ENCODE data around the gene IFNA17.
"Not testable (repeated sequence)": the region's sequence is repeated elsewhere in the genome, so short reads cannot be mapped to it uniquely, and the experiment has no call there.

Gene IFNA17

GRCh38 chr9:21210782-21211181, 17.2 kb downstream of the IFNA17 start:
- DNase-seq (ENCODE audit: low read depth) = not testable (repeated sequence)

GRCh38 chr9:21210311-21210710, 17.7 kb downstream of the IFNA17 start:
- DNase-seq (ENCODE audit: low read depth) = no peak

GRCh38 chr9:21207043-21207442, 21.0 kb downstream of the IFNA17 start, which contains the start of gene IFNA10:
IFNA10 (minus strand) TSS chr9:21207143; CDS start chr9:21207097, 46 bp downstream.
- not testable (repeated sequence) for DNase-seq (ENCODE audit: low read depth)

GRCh38 chr9:21205204-21205603, 22.8 kb downstream of the IFNA17 start:
- no peak for DNase-seq (ENCODE audit: low read depth)

- not testable (repeated sequence) for DNase-seq (ENCODE audit: low read depth)
Observed at GRCh38 chr9:21202105-21202504, 25.9 kb downstream of the IFNA17 start, which contains the start of gene IFNA7. IFNA7 (minus strand) TSS chr9:21202205; CDS start chr9:21202165, 40 bp downstream.

- DNase-seq (ENCODE audit: low read depth) = peak; percentile 38
Observed at GRCh38 chr9:21194867-21195776, 32.9 kb downstream of the IFNA17 start.

GRCh38 chr9:21187487-21187886, 40.5 kb downstream of the IFNA17 start, which contains the start of gene IFNA4:
IFNA4 (minus strand) TSS chr9:21187587; CDS start chr9:21187531, 56 bp downstream.
- DNase-seq (ENCODE audit: low read depth) = not testable (repeated sequence)

- DNase-seq (ENCODE audit: low read depth) = peak; percentile 29
Observed at GRCh38 chr9:21182810-21183736, 44.9 kb downstream of the IFNA17 start.
